ENCODE results near the gene EFNA5. TPM values are rescaled to one million over a fixed set of nuclear protein-coding genes. Genes with fewer than 3 reads are reported as not detected.

EFNA5 gene
- total RNA-seq, 1 experiment from 2014 or later, result 1.5 TPM

GRCh38 chr5:107594253-107595045 lies 76.3 kb downstream of the EFNA5 start:
- Histone ChIP-seq H3K4me1 (peaks cover 6% of the 10 kb centered on the region; the same call in 1 of the 2 replicates), H3K27me3 (replicated peaks; ENCODE audit: control insufficient read depth, insufficient read depth, low read length) (no peaks in the 10 kb centered on the region), H3K36me3 (ENCODE audit: control insufficient read depth, insufficient read depth, low read length) (no peaks in the 10 kb centered on the region), H3K9me3 (no peaks in the 10 kb centered on the region), H3K4me3 (ENCODE audit: low read depth, low read length) (no peak overlapping the region)
- Mint-ChIP-seq H3K36me3 (ENCODE audit: insufficient read depth, unreplicated experiment) (no peaks in the 10 kb centered on the region), H3K27me3 (ENCODE audit: insufficient read depth, unreplicated experiment) (peaks cover 3% of the 10 kb centered on the region), H3K27ac (ENCODE audit: unreplicated experiment) (no peak overlapping the region), H3K4me1 (ENCODE audit: low read depth, unreplicated experiment) (no peaks in the 10 kb centered on the region), H3K4me3 (ENCODE audit: unreplicated experiment) (no peak overlapping the region), H3K9me3 (ENCODE audit: unreplicated experiment) (no peaks in the 10 kb centered on the region)
- intact Hi-C loops (cut with micrococcal nuclease; ENCODE audit: unreplicated experiment), result no loop called here
- BruUV-seq (replicated peaks), result no TSS peak
- POLR2A ChIA-PET, result no interaction called here
- CTCF ChIA-PET, result no interaction called here
- no peak for TF ChIP-seq CTCF (IDR thresholded peaks at IDR 0.05; ENCODE audit: insufficient read depth in 1 of 2, low read depth in 1 of 2, low read length in 1 of 2, severe bottlenecking in 1 of 2, unreplicated experiment in 1 of 2)
- no peak for DNase-seq

- TF ChIP-seq CTCF (IDR thresholded peaks at IDR 0.05; ENCODE audit: insufficient read depth in 1 of 2, low read depth in 1 of 2, low read length in 1 of 2, severe bottlenecking in 1 of 2, unreplicated experiment in 1 of 2), result no peak
- no peak for DNase-seq
- no peaks in the 10 kb centered on the region for H3K4me1 ChIP-seq
- no peaks in the 10 kb centered on the region for H3K4me1 Mint-ChIP-seq (ENCODE audit: low read depth, unreplicated experiment)
- no peaks in the 10 kb centered on the region for H3K9me3 ChIP-seq
- H3K36me3 ChIP-seq (ENCODE audit: control insufficient read depth, insufficient read depth, low read length), result no peaks in the 10 kb centered on the region
- H3K4me3 Mint-ChIP-seq (ENCODE audit: unreplicated experiment), result no peak overlapping the region
- no TSS peak for BruUV-seq (replicated peaks)
- H3K9me3 Mint-ChIP-seq (ENCODE audit: unreplicated experiment), result no peaks in the 10 kb centered on the region
- no peaks in the 10 kb centered on the region for H3K27me3 ChIP-seq (replicated peaks; ENCODE audit: control insufficient read depth, insufficient read depth, low read length)
- H3K4me3 ChIP-seq (ENCODE audit: low read depth, low read length), result no peak overlapping the region
- no peak overlapping the region for H3K27ac Mint-ChIP-seq (ENCODE audit: unreplicated experiment)
- POLR2A ChIA-PET, result no interaction called here
- intact Hi-C loops (cut with micrococcal nuclease; ENCODE audit: unreplicated experiment), result no loop called here
- H3K36me3 Mint-ChIP-seq (ENCODE audit: insufficient read depth, unreplicated experiment), result no peaks in the 10 kb centered on the region
- H3K27me3 Mint-ChIP-seq (ENCODE audit: insufficient read depth, unreplicated experiment), result peaks cover 6% of the 10 kb centered on the region
- CTCF ChIA-PET, result interaction anchor here (0.8 kb wide), 1 partner anchor 21 kb away, joined by 4 read pairs; no protein-coding TSS in a partner anchor
Measured at GRCh38 chr5:107593009-107593408, 77.7 kb downstream of the EFNA5 start.

- no peaks in the 10 kb centered on the region for H3K9me3 Mint-ChIP-seq (ENCODE audit: unreplicated experiment)
- ChIA-PET POLR2A (no interaction called here), CTCF (interaction anchor here (0.8 kb wide), 1 partner anchor 20 kb away, joined by 4 read pairs; no protein-coding TSS in a partner anchor)
- H3K27me3 Mint-ChIP-seq (ENCODE audit: insufficient read depth, unreplicated experiment), result peaks cover 6% of the 10 kb centered on the region
- H3K4me3 ChIP-seq (ENCODE audit: low read depth, low read length), result no peak overlapping the region
- no peaks in the 10 kb centered on the region for H3K36me3 ChIP-seq (ENCODE audit: control insufficient read depth, insufficient read depth, low read length)
- no peak for TF ChIP-seq CTCF (IDR thresholded peaks at IDR 0.05; ENCODE audit: insufficient read depth in 1 of 2, low read depth in 1 of 2, low read length in 1 of 2, severe bottlenecking in 1 of 2, unreplicated experiment in 1 of 2)
- no peaks in the 10 kb centered on the region for H3K4me1 Mint-ChIP-seq (ENCODE audit: low read depth, unreplicated experiment)
- intact Hi-C loops (cut with micrococcal nuclease; ENCODE audit: unreplicated experiment), result no loop called here
- no peaks in the 10 kb centered on the region for H3K4me1 ChIP-seq
- no peak overlapping the region for H3K27ac Mint-ChIP-seq (ENCODE audit: unreplicated experiment)
- no peaks in the 10 kb centered on the region for H3K27me3 ChIP-seq (replicated peaks; ENCODE audit: control insufficient read depth, insufficient read depth, low read length)
- no peaks in the 10 kb centered on the region for H3K9me3 ChIP-seq
- DNase-seq, result no peak
- BruUV-seq (replicated peaks), result no TSS peak
- H3K4me3 Mint-ChIP-seq (ENCODE audit: unreplicated experiment), result no peak overlapping the region
- H3K36me3 Mint-ChIP-seq (ENCODE audit: insufficient read depth, unreplicated experiment), result no peaks in the 10 kb centered on the region
Measured at GRCh38 chr5:107592515-107592914, 78.2 kb downstream of the EFNA5 start.
